NCI-H524 treated with DMSO at 0.1 percent for 48 hours (cell line): Measurements from ENCODE around the gene APOA4.

Experiments used
- DNase-seq: peaks from one replicate; lab custom pipeline; 2025; lab: John Stamatoyannopoulos, UW

APOA4 gene

GRCh38 chr11:116774661-116775060 lies 48.4 kb downstream of the APOA4 start:
- DNase-seq, result no peak

- DNase-seq, result no peak
Observed at GRCh38 chr11:116773203-116774097, 49.7 kb downstream of the APOA4 start.

- DNase-seq, result peak; percentile 20
Observed at GRCh38 chr11:116772443-116773202, 50.5 kb downstream of the APOA4 start, which contains the start of gene BUD13. Gene BUD13 (minus strand): TSS chr11:116772987. CDS start chr11:116772964, 23 bp downstream.

- no peak for DNase-seq
Observed at GRCh38 chr11:116771935-116772334, 51.2 kb downstream of the APOA4 start.
